GM12878 (cell line): ENCODE results near the gene OR6C76.
"Not testable (repeated sequence)": the region's sequence is repeated elsewhere in the genome, so short reads cannot be mapped to it uniquely, and the experiment has no call there.

Experiments used
- EZH2 ChIP-seq: IDR thresholded peaks from 2 replicates; pipeline ENCODE4 v1.6.1; 2012; ENCODE audit warnings: low read depth, mild to moderate bottlenecking, control low read depth, inconsistent platforms, low read length, borderline replicate concordance; ENCODE audit not compliant: control insufficient read depth
- FOS ChIP-seq: IDR thresholded peaks from 3 replicates; pipeline ENCODE4 v1.6.1; 2011; ENCODE audit warnings: borderline replicate concordance; ENCODE audit not compliant: insufficient read length; ENCODE audit errors: extremely low read depth
- JUND ChIP-seq: IDR thresholded peaks from 2 replicates; pipeline ENCODE4 v1.6.1; 2012; ENCODE audit warnings: low read depth, mild to moderate bottlenecking, low read length, improper control_type of control experiment, moderate library complexity
- POLR2A ChIP-seq: IDR thresholded peaks from 2 replicates; pipeline ENCODE4 v1.6.1; 2011; ENCODE audit warnings: low read depth, mild to moderate bottlenecking, low read length
- SIX5 ChIP-seq: IDR thresholded peaks from 2 replicates; pipeline ENCODE4 v1.6.1; 2011; ENCODE audit warnings: mild to moderate bottlenecking, low read depth, low read length, moderate library complexity; ENCODE audit not compliant: severe bottlenecking
- SRF ChIP-seq, 2 experiments: IDR thresholded peaks; 2 replicates each; pipeline ENCODE4 v1.6.1; 2011; ENCODE audit warnings: low read depth in 2 of 2, low read length in 2 of 2, mild to moderate bottlenecking in 1 of 2, moderate library complexity in 1 of 2
- ZNF24 ChIP-seq: fragments of 450-650 bp; IDR thresholded peaks from 2 replicates; pipeline ENCODE4 v1.6.1; 2017; ENCODE audit warnings: antibody characterized with exemption, mild to moderate bottlenecking
- ZNF274 ChIP-seq: IDR thresholded peaks from one replicate; pipeline ENCODE4 v1.8.0; 2011; ENCODE audit not compliant: insufficient read length, insufficient read depth
- TF ChIP-seq, protein P1 (sequence below): IDR thresholded peaks from 2 replicates; pipeline ENCODE4 v1.6.1; 2012; ENCODE audit warnings: low read depth, low read length, improper control_type of control experiment
- TF ChIP-seq, protein P2 (sequence below), 3 experiments: IDR thresholded peaks in 2 of 3; conservative IDR thresholded peaks in 1 of 3; 2 replicates each; pipeline ENCODE4 v1.5.1; 2011; ENCODE audit warnings: low read depth in 3 of 3, low read length in 3 of 3, mild to moderate bottlenecking in 3 of 3, control low read depth in 2 of 3, moderate library complexity in 2 of 3, inconsistent platforms in 1 of 3, mixed read lengths in 1 of 3; ENCODE audit not compliant: control insufficient read depth in 2 of 3, insufficient read depth in 1 of 3; ENCODE audit errors: extremely low read depth in 1 of 3
- TF ChIP-seq, protein P3 (sequence below): fragments of 450-650 bp; IDR thresholded peaks from 2 replicates; pipeline ENCODE4 v1.6.1; 2014; ENCODE audit warnings: mild to moderate bottlenecking
- TF ChIP-seq, protein P4 (sequence below): IDR thresholded peaks from 2 replicates; pipeline ENCODE4 v1.6.1; 2012; ENCODE audit warnings: low read depth, low read length, improper control_type of control experiment

DNA sequence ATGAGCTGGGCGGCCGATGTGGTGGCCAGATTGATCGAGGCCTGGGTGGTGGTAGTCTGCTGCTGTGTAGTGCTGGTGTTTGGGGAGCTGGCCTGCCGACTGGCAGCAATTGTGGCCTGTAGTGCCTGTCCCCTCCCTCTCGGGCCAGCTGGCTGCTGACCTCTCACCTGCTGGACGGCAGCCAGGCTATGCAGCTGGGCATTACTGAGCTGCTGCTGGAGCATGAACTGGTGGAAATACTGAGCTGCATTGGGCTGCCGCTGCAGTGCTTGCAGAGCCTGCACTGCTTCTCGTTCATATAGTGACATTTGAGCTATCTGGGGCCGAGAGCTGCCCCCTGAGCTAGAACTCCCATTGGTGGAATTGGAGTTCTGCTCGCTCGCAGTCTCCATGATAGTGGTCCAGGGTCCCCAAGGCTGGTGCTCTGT lies 11.6 kb upstream of the OR6C76 start:
- TF ChIP-seq, protein P1, sequence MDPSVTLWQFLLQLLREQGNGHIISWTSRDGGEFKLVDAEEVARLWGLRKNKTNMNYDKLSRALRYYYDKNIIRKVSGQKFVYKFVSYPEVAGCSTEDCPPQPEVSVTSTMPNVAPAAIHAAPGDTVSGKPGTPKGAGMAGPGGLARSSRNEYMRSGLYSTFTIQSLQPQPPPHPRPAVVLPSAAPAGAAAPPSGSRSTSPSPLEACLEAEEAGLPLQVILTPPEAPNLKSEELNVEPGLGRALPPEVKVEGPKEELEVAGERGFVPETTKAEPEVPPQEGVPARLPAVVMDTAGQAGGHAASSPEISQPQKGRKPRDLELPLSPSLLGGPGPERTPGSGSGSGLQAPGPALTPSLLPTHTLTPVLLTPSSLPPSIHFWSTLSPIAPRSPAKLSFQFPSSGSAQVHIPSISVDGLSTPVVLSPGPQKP: not testable (repeated sequence)
- not testable (repeated sequence) for TF ChIP-seq POLR2A; SRF (IDR thresholded peaks at IDR 0.05; ENCODE audit: low read depth in 2 of 2, low read length in 2 of 2); ZNF274; SIX5; ZNF24; JUND; EZH2; FOS
- TF ChIP-seq, protein P2, sequence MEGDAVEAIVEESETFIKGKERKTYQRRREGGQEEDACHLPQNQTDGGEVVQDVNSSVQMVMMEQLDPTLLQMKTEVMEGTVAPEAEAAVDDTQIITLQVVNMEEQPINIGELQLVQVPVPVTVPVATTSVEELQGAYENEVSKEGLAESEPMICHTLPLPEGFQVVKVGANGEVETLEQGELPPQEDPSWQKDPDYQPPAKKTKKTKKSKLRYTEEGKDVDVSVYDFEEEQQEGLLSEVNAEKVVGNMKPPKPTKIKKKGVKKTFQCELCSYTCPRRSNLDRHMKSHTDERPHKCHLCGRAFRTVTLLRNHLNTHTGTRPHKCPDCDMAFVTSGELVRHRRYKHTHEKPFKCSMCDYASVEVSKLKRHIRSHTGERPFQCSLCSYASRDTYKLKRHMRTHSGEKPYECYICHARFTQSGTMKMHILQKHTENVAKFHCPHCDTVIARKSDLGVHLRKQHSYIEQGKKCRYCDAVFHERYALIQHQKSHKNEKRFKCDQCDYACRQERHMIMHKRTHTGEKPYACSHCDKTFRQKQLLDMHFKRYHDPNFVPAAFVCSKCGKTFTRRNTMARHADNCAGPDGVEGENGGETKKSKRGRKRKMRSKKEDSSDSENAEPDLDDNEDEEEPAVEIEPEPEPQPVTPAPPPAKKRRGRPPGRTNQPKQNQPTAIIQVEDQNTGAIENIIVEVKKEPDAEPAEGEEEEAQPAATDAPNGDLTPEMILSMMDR (IDR thresholded peaks at IDR 0.05 in 2 of 3, conservative IDR thresholded peaks at IDR 0.05 in 1 of 3; ENCODE audit: control insufficient read depth in 2 of 3, extremely low read depth in 1 of 3, insufficient read depth in 1 of 3, low read depth in 3 of 3, low read length in 3 of 3): not testable (repeated sequence)
- TF ChIP-seq, protein P3, sequence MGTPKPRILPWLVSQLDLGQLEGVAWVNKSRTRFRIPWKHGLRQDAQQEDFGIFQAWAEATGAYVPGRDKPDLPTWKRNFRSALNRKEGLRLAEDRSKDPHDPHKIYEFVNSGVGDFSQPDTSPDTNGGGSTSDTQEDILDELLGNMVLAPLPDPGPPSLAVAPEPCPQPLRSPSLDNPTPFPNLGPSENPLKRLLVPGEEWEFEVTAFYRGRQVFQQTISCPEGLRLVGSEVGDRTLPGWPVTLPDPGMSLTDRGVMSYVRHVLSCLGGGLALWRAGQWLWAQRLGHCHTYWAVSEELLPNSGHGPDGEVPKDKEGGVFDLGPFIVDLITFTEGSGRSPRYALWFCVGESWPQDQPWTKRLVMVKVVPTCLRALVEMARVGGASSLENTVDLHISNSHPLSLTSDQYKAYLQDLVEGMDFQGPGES: not testable (repeated sequence)
- TF ChIP-seq, protein P4, sequence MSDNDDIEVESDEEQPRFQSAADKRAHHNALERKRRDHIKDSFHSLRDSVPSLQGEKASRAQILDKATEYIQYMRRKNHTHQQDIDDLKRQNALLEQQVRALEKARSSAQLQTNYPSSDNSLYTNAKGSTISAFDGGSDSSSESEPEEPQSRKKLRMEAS: not testable (repeated sequence)
